ENCODE data around the gene CNTRL.

Gene CNTRL

GRCh38 chr9:121182101-121182836, 107.5 kb downstream of the CNTRL start:
- DNase-seq: no peak

- DNase-seq: no peak
Observed at GRCh38 chr9:121182989-121183388, 108.2 kb downstream of the CNTRL start.

- DNase-seq: no peak
Observed at GRCh38 chr9:121183666-121184423, 109.1 kb downstream of the CNTRL start.

GRCh38 chr9:121184463-121184862, 109.7 kb downstream of the CNTRL start:
- DNase-seq: no peak

- no peak for DNase-seq
Observed at GRCh38 chr9:121185178-121185745, 110.5 kb downstream of the CNTRL start.

GRCh38 chr9:121185774-121186403, 111.1 kb downstream of the CNTRL start:
- DNase-seq: no peak

- DNase-seq: no peak
Observed at GRCh38 chr9:121187636-121188305, 113.0 kb downstream of the CNTRL start.

GRCh38 chr9:121189006-121189405, 114.3 kb downstream of the CNTRL start:
- no peak for DNase-seq

- DNase-seq: no peak
Observed at GRCh38 chr9:121189660-121190059, 114.9 kb downstream of the CNTRL start.

- no peak for DNase-seq
Observed at GRCh38 chr9:121191235-121191634, 116.5 kb downstream of the CNTRL start.

GRCh38 chr9:121192518-121192917, 117.8 kb downstream of the CNTRL start:
- DNase-seq: no peak

- no peak for DNase-seq
Observed at GRCh38 chr9:121192959-121193640, 118.3 kb downstream of the CNTRL start.

- no peak for DNase-seq
Observed at GRCh38 chr9:121194730-121195129, 120.0 kb downstream of the CNTRL start.

- DNase-seq: no peak
Observed at GRCh38 chr9:121196389-121196788, 121.6 kb downstream of the CNTRL start.

- no peak for DNase-seq
Observed at GRCh38 chr9:121197132-121197531, 122.4 kb downstream of the CNTRL start.

GRCh38 chr9:121198512-121199042, 123.8 kb downstream of the CNTRL start:
- no peak for DNase-seq

- DNase-seq: no peak
Observed at GRCh38 chr9:121199921-121200320, 125.2 kb downstream of the CNTRL start.

- no peak for DNase-seq
Observed at GRCh38 chr9:121200356-121200755, 125.6 kb downstream of the CNTRL start.

GRCh38 chr9:121201045-121201737, 126.4 kb downstream of the CNTRL start:
- DNase-seq: no peak

- peak; percentile 77 for DNase-seq
Observed at GRCh38 chr9:121201738-121202533, 127.2 kb downstream of the CNTRL start, which contains the start of gene RAB14. TSS of gene RAB14 (minus strand) at chr9:121201869. CDS start at chr9:121193412, 8,457 bp downstream.

All from SIG-M5 (cell line).